PC-9 (cell line): ENCODE measurements around the gene SYDE2. TPM values are rescaled to one million over a fixed set of nuclear protein-coding genes. Genes with fewer than 3 reads are reported as not detected.

Experiments used
- BruUV-seq: library from RNA; stranded (reverse); fragments of 400-500 nt; replicated peaks from 2 replicates; lab custom pipeline; 2021; lab: Mats Ljungman, UMichigan
- CTCF ChIA-PET: fragments of 300-600 bp; sonication (Branson Sonifier 250); formaldehyde crosslinking; loops from one replicate; lab custom pipeline; 2022; ENCODE audit warnings: antibody characterized with exemption; lab: Charles Lee
- POLR2A ChIA-PET: fragments of 300-600 bp; sonication (Branson Sonifier 250); formaldehyde crosslinking; loops from one replicate; lab custom pipeline; 2022; ENCODE audit warnings: antibody characterized with exemption; ENCODE audit not compliant: unreplicated experiment; lab: Charles Lee
- DNase-seq, 2 experiments: peaks; one replicate each; pipeline versions ENCODE4 v3.0.0 to v3.0.0-alpha.2; 2015 to 2022; ENCODE audit warnings: mixed read lengths in 1 of 2
- H2AFZ ChIP-seq: fragments of 200-600 bp; sonication (generic); 2 replicates; pipeline ENCODE4 v1.8.1; 2017; ENCODE audit warnings: antibody characterized with exemption
- H3F3A ChIP-seq: fragments of 200-600 bp; sonication (generic); 2 replicates; pipeline ENCODE4 v1.8.1; 2017; ENCODE audit warnings: antibody characterized with exemption, mild to moderate bottlenecking, low read depth; ENCODE audit not compliant: insufficient read depth
- H3K27ac ChIP-seq: fragments of 200-600 bp; sonication (generic); 2 replicates; pipeline ENCODE4 v1.6.1; 2016; ENCODE audit warnings: mixed run types
- H3K27me3 ChIP-seq: fragments of 200-600 bp; sonication (generic); 2 replicates; pipeline ENCODE4 v1.6.1; 2016; ENCODE audit warnings: low read depth, mixed run types; ENCODE audit not compliant: insufficient read depth
- H3K36me3 ChIP-seq: fragments of 200-600 bp; sonication (generic); 2 replicates; pipeline ENCODE4 v1.6.1; 2016; ENCODE audit warnings: low read depth, mixed run types
- H3K4me1 ChIP-seq: fragments of 200-600 bp; sonication (generic); replicated peaks from 2 replicates; pipeline ENCODE4 v1.6.1; 2016; ENCODE audit warnings: mixed run types; ENCODE audit not compliant: insufficient read depth
- H3K4me2 ChIP-seq: fragments of 200-600 bp; sonication (generic); 2 replicates; pipeline ENCODE4 v1.6.1; 2017; ENCODE audit warnings: mixed run types
- H3K4me3 ChIP-seq: fragments of 200-600 bp; sonication (generic); 2 replicates; pipeline ENCODE4 v1.6.1; 2016; ENCODE audit warnings: mixed run types
- H3K79me2 ChIP-seq: fragments of 200-600 bp; sonication (generic); 2 replicates; pipeline ENCODE4 v1.6.1; 2017; ENCODE audit warnings: low read depth, mixed run types
- H3K9me2 ChIP-seq: fragments of 200-600 bp; sonication (generic); 2 replicates; pipeline ENCODE4 v1.8.1; 2017; ENCODE audit warnings: mild to moderate bottlenecking; ENCODE audit not compliant: insufficient read depth
- H3K9me3 ChIP-seq: fragments of 200-600 bp; sonication (generic); 2 replicates; pipeline ENCODE4 v1.8.1; 2016; ENCODE audit warnings: low read depth; ENCODE audit not compliant: insufficient read depth
- H4K20me1 ChIP-seq: fragments of 200-600 bp; sonication (generic); 2 replicates; pipeline ENCODE4 v1.8.1; 2017; ENCODE audit not compliant: insufficient read depth
- CTCF ChIP-seq: fragments of 200-600 bp; sonication (generic); conservative IDR thresholded peaks from 2 replicates; pipeline ENCODE4 v1.6.1; 2017; ENCODE audit warnings: mixed run types, antibody characterized with exemption, mild to moderate bottlenecking, moderate library complexity
- EZH2 ChIP-seq: fragments of 200-600 bp; sonication (generic); IDR thresholded peaks from 2 replicates; pipeline ENCODE4 v1.8.0; 2017; ENCODE audit warnings: antibody characterized with exemption, low read depth
- intact Hi-C: fragments of 100-400 bp; cut with micrococcal nuclease; formaldehyde crosslinking; loops from one replicate; pipeline ENCODE4 v1.10.0; 2022; ENCODE audit not compliant: unreplicated experiment
- total RNA-seq: library from RNA; stranded (reverse); gene quantifications from 2 replicates; pipeline ENCODE4 v1.2.3, GENCODE V29; 2021

The SYDE2 gene
- total RNA-seq, 1 experiment from 2014 or later: 10.3 TPM

GRCh38 chr1:85153149-85153891 lies 47.5 kb downstream of the SYDE2 start:
- DNase-seq: no peak
- peaks cover under 1% of the 10 kb centered on the region; the same call in 1 of the 2 replicates for H3K4me1 ChIP-seq
- H4K20me1 ChIP-seq: no peaks in the 10 kb centered on the region
- intact Hi-C loops: no loop called here
- no peak overlapping the region for H2AFZ ChIP-seq
- BruUV-seq: no TSS peak
- H3K27ac ChIP-seq: no peak overlapping the region
- H3K4me2 ChIP-seq: no peak overlapping the region
- no peak overlapping the region for H3K4me3 ChIP-seq
- H3K9me3 ChIP-seq: no peaks in the 10 kb centered on the region
- H3K9me2 ChIP-seq: no peaks in the 10 kb centered on the region
- no peaks in the 10 kb centered on the region for H3K27me3 ChIP-seq
- TF ChIP-seq CTCF: no peak
- no peaks in the 10 kb centered on the region for H3K79me2 ChIP-seq
- ChIA-PET CTCF (no interaction called here), POLR2A (no interaction called here)
- no peaks in the 10 kb centered on the region for H3F3A ChIP-seq
- H3K36me3 ChIP-seq: no peaks in the 10 kb centered on the region

DNA sequence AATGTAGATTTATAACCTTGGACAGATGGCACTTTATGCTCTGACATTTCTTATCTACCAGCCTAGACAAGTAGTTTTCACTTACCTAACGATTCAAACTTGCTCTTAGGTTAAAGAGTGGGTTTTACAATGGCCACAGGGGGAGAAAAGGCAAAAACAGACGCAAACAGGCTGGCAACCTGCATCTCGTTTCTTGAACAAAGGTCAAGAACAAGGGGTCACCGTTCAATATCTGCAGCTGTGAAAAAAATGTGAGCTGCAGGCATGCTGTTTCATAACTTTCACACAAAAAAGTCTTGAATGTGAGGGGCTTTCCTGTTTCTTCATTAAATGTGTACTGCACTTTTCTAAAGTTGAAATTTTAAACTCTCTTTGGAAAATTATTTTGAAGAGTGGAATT lies 49.4 kb downstream of the SYDE2 start:
- Histone ChIP-seq H3K27ac (no peak overlapping the region), H3K4me2 (no peak overlapping the region), H3F3A (peaks cover 14% of the 10 kb centered on the region), H3K9me2 (no peaks in the 10 kb centered on the region), H3K4me3 (no peak overlapping the region), H4K20me1 (no peaks in the 10 kb centered on the region), H2AFZ (no peak overlapping the region), H3K9me3 (peaks cover 4% of the 10 kb centered on the region; the same call in 1 of the 2 replicates), H3K79me2 (no peaks in the 10 kb centered on the region), H3K36me3 (no peaks in the 10 kb centered on the region), H3K4me1 (peaks cover 19% of the 10 kb centered on the region), H3K27me3 (no peaks in the 10 kb centered on the region)
- POLR2A ChIA-PET: no interaction called here
- BruUV-seq: no TSS peak
- TF ChIP-seq CTCF: no peak
- no peak for TF ChIP-seq EZH2
- CTCF ChIA-PET: no interaction called here
- DNase-seq: no peak
- intact Hi-C loops: no loop called here

DNA sequence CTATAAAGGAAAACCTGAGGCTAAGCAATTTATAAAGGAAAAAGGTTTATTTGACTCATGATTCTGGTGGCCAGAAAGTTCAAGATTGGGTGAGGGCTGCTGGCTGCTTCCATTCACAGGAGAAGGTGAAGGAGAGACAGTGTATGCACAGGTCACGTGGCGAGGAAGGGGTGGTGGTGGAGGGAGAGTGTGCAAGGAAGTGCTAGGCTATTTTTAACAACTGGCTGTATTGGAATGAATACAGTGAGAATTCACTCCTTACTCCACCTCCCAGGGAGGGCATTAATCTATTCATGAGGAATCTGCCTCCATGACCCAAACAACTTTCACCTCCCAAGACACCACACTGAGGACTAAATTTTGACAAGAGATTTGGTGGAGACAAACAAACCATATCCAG lies 51.0 kb downstream of the SYDE2 start:
- Histone ChIP-seq H2AFZ (no peak overlapping the region), H3F3A (peaks cover 19% of the 10 kb centered on the region), H3K36me3 (no peaks in the 10 kb centered on the region), H3K79me2 (no peaks in the 10 kb centered on the region), H3K27ac (no peak overlapping the region), H3K4me3 (no peak overlapping the region), H4K20me1 (no peaks in the 10 kb centered on the region), H3K27me3 (no peaks in the 10 kb centered on the region), H3K9me3 (peaks cover 4% of the 10 kb centered on the region; the same call in 1 of the 2 replicates), H3K9me2 (no peaks in the 10 kb centered on the region), H3K4me1 (peaks cover 32% of the 10 kb centered on the region), H3K4me2 (no peak overlapping the region)
- ChIA-PET CTCF (no interaction called here), POLR2A (no interaction called here)
- intact Hi-C loops: no loop called here
- no peak for DNase-seq
- TF ChIP-seq CTCF (no peak), EZH2 (no peak)
- no TSS peak for BruUV-seq
